AG04450 (cell line): Measurements from ENCODE around the gene PSMD2. TPM values are rescaled to one million over a fixed set of nuclear protein-coding genes. Genes with fewer than 3 reads are reported as not detected.

Experiments used
- CTCF ChIA-PET: fragments of 300-600, 350-600 bp; formaldehyde crosslinking; extraction: SDS; loops from one replicate; lab custom pipeline; 2022; ENCODE audit warnings: antibody characterized with exemption, inconsistent platforms; lab: Charles Lee
- POLR2A ChIA-PET: fragments of 350-600 bp; formaldehyde crosslinking; extraction: SDS; loops from one replicate; lab custom pipeline; 2021; ENCODE audit warnings: antibody characterized with exemption, inconsistent platforms; lab: Yijun Ruan, JAX
- DNase-seq: peaks from one replicate; pipeline ENCODE4 v3.0.0-alpha.2; 2011; ENCODE audit warnings: low read depth, low spot score
- H3K27ac ChIP-seq: one replicate; pipeline ENCODE4 v1.5.1; 2012; ENCODE audit warnings: low read depth, low read length, control low read depth
- H3K27me3 ChIP-seq: one replicate; pipeline ENCODE4 v1.6.0; 2012; ENCODE audit warnings: low read length; ENCODE audit not compliant: control insufficient read depth, insufficient read depth
- H3K4me3 ChIP-seq: 2 replicates; pipeline ENCODE4 v1.5.1; 2011; ENCODE audit warnings: mild to moderate bottlenecking, low read depth, low read length, control low read depth
- H3K9me3 ChIP-seq: 2 replicates; pipeline ENCODE4 v1.5.1; 2012; ENCODE audit warnings: low read length; ENCODE audit not compliant: control insufficient read depth, insufficient read depth
- CTCF ChIP-seq: IDR thresholded peaks from 2 replicates; pipeline ENCODE4 v1.5.1; 2011; ENCODE audit warnings: low read depth, low read length, control low read depth, inconsistent platforms
- polyA plus RNA-seq: library from polyadenylated mRNA; depleted of rRNA; stranded (reverse); fragments of >200 nt; gene quantifications from 2 replicates; pipeline ENCODE4 v1.2.3, GENCODE V29; 2011

PSMD2 gene
- polyA plus RNA-seq, 1 experiment = 318 TPM

GRCh38 chr3:184322731-184323487, 23.9 kb downstream of the PSMD2 start:
- no peak overlapping the region for H3K27ac ChIP-seq
- H3K4me3 ChIP-seq = no peak overlapping the region
- DNase-seq = no peak
- ChIA-PET POLR2A (no interaction called here), CTCF (no interaction called here)
- H3K27me3 ChIP-seq = no peaks in the 10 kb centered on the region
- TF ChIP-seq CTCF = no peak
- H3K9me3 ChIP-seq = no peaks in the 10 kb centered on the region; the same call in 1 of the 2 replicates

- Histone ChIP-seq H3K9me3 (no peaks in the 10 kb centered on the region; the same call in 1 of the 2 replicates), H3K27me3 (no peaks in the 10 kb centered on the region), H3K27ac (no peak overlapping the region), H3K4me3 (no peak overlapping the region)
- CTCF ChIA-PET = no interaction called here
- DNase-seq = no peak
- no peak for TF ChIP-seq CTCF
- POLR2A ChIA-PET = no interaction called here
These were observed 24.7 kb downstream of the PSMD2 start for GRCh38 chr3:184323696-184324095.

GRCh38 chr3:184325269-184325668, 26.2 kb downstream of the PSMD2 start:
- no peak for TF ChIP-seq CTCF
- no peak overlapping the region for H3K27ac ChIP-seq
- ChIA-PET POLR2A (no interaction called here), CTCF (no interaction called here)
- no peaks in the 10 kb centered on the region for H3K27me3 ChIP-seq
- H3K4me3 ChIP-seq = no peak overlapping the region
- DNase-seq = no peak
- no peaks in the 10 kb centered on the region; the same call in 1 of the 2 replicates for H3K9me3 ChIP-seq

GRCh38 chr3:184325715-184326369, 26.8 kb downstream of the PSMD2 start:
- CTCF ChIA-PET = no interaction called here

More at GRCh38 chr3:184325715-184326369, 26.8 kb downstream of the PSMD2 start:
- POLR2A ChIA-PET = interaction anchor here (0.9 kb wide), 1 partner anchor 11 kb away, joined by 3 read pairs; no protein-coding TSS in a partner anchor
- H3K27ac ChIP-seq = no peak overlapping the region
- no peak overlapping the region for H3K4me3 ChIP-seq
- no peak for TF ChIP-seq CTCF
- no peak for DNase-seq
- no peaks in the 10 kb centered on the region; the same call in 1 of the 2 replicates for H3K9me3 ChIP-seq
- no peaks in the 10 kb centered on the region for H3K27me3 ChIP-seq
